RWPE1 (cell line): Measurements from ENCODE around the gene CEP83.

Experiments
- CTCF ChIA-PET: fragments of 350-600 bp; sonication (Branson Sonifier 250); formaldehyde crosslinking; extraction: SDS; loops from one replicate; lab custom pipeline; 2021; lab: Yijun Ruan, JAX
- POLR2A ChIA-PET: fragments of 400-600 bp; formaldehyde crosslinking; extraction: SDS; loops from one replicate; lab custom pipeline; 2020; ENCODE audit warnings: antibody characterized with exemption; ENCODE audit not compliant: low non-redundant PET; lab: Yijun Ruan, JAX
- DNase-seq: peaks from one replicate; pipeline ENCODE4 v3.0.0; 2012; ENCODE audit warnings: low spot score
- H3K27ac ChIP-seq: fragments of 450-650 bp; 2 replicates; pipeline ENCODE4 v1.5.1; 2017
- TF ChIP-seq, protein P1 (sequence below): fragments of 450-650 bp; conservative IDR thresholded peaks from 2 replicates; pipeline ENCODE4 v1.5.1; 2017; ENCODE audit warnings: low read depth, mild to moderate bottlenecking

Gene CEP83

DNA sequence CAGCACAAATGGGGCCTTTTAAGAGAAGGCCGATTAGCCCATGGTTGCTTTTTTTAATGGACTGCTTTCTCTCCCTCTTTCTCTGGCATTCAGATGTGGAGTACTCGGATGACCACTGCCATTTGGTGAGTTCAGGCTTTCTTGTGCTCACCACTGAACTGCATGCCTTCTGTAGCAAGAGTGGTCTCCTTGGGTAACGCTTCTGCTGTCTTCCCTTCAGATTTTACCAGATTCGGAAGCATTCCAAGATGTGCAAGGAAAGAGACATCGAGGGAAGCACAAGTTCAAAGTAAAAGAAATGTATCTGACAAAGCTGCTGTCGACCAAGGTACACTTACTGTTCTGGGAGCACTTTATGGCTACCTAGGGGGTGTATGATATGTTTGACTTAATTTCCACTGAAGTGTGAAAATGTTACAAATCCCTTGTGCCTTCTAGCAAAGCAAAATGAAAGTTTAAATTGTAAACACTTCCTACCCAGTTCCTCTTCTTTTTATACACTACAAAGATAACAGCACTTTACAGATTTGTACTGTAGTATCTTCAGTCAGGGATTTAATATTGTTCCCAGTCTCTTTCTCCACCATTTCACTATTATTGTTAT, 162.5 kb downstream of the CEP83 start:
- POLR2A ChIA-PET, result no interaction called here
- CTCF ChIA-PET, result no interaction called here
- DNase-seq, result no peak
- TF ChIP-seq, protein P1, sequence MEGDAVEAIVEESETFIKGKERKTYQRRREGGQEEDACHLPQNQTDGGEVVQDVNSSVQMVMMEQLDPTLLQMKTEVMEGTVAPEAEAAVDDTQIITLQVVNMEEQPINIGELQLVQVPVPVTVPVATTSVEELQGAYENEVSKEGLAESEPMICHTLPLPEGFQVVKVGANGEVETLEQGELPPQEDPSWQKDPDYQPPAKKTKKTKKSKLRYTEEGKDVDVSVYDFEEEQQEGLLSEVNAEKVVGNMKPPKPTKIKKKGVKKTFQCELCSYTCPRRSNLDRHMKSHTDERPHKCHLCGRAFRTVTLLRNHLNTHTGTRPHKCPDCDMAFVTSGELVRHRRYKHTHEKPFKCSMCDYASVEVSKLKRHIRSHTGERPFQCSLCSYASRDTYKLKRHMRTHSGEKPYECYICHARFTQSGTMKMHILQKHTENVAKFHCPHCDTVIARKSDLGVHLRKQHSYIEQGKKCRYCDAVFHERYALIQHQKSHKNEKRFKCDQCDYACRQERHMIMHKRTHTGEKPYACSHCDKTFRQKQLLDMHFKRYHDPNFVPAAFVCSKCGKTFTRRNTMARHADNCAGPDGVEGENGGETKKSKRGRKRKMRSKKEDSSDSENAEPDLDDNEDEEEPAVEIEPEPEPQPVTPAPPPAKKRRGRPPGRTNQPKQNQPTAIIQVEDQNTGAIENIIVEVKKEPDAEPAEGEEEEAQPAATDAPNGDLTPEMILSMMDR, result no peak
- H3K27ac ChIP-seq, result no peak overlapping the region

DNA sequence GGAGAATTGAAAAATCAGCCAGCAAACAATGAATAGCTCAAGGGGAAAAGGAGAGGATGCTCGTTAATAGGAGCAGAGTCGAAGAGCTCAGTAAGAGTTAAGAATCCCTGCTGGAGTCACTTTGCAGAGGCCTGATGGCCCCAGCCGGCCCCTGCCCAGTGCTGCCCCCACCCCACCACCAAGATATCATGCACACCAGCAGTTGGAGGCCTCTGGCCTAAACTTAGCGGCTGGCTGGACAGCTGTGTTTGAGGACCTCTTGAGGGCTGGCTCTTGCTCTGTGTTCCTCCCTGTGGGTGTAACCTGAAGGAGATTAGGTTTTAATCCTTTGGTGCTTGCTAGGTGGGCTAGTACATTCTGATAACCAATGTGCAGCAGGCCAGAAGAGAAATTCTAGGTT, 169.3 kb downstream of the CEP83 start:
- H3K27ac ChIP-seq, result no peak overlapping the region
- ChIA-PET CTCF (no interaction called here), POLR2A (no interaction called here)

DNA sequence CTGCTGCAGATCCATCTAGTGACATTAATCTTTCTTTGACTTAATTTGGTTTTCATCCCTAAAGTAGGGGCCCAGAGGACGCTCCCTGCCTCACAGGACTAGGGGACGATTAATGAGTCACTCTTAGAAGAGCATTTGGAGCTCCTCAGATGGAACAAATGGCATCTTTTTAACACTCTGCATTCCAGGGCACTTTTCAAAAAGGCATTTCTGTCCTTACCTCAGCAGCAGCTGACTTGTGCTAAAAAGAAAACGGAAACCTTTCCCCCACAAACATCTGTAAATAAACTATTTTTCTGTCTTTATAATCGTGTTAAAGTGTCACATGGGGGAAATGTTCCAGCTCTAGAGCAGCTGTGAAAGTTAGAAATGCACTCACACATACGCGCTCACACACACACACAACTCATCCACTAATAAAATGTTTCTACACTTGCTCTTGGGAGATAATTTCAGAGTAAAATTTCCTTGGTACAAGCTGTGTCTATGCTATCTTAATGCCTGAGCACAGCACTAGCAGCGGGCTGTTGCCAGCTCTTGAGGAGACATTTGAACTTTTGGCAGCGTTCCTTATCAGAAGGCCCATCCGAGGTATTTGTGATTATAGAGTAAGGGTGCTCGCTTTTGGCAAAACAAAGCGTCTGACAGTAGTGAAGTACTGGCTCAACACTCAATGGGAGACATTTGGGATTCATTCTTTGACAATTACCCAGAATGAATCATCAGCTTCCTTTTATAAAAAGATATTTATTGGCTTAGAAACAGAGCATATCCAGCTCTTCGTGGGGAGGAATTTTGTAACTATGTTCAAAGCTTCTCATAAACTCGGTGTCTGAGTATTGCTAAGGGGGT, 170.0 kb downstream of the CEP83 start:
- POLR2A ChIA-PET, result no interaction called here
- CTCF ChIA-PET, result no interaction called here

More for the DNA sequence above, 169.3 kb downstream of the CEP83 start:
- TF ChIP-seq, protein P1, result no peak
- DNase-seq, result no peak

DNA sequence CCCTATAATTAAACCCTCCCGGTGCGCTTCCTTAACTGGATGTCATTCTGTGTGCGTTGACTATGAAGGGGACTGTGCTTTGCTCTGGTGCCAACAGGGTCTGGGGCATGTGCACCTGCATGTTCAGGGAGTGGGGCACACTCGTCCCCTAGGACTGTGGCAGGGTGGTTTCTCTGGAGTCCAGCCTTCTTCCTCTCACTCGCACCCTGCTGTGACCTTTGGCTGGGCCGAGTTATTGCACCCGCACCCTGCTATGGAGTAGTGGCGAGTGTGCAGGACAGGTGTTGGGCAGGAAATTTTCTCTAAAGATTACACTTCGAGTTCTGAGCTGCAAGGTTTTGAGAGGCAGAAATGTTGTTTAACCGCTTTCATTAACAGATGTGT, 172.4 kb downstream of the CEP83 start:
- ChIA-PET POLR2A (no interaction called here), CTCF (interaction anchor here (0.5 kb wide), 1 partner anchor 138 kb away, joined by 3 read pairs; no protein-coding TSS in a partner anchor)
- no peak overlapping the region for H3K27ac ChIP-seq

More for the DNA sequence above, 170.0 kb downstream of the CEP83 start:
- DNase-seq, result peak; percentile 17
- TF ChIP-seq, protein P1, result no peak
- H3K27ac ChIP-seq, result no peak overlapping the region

DNA sequence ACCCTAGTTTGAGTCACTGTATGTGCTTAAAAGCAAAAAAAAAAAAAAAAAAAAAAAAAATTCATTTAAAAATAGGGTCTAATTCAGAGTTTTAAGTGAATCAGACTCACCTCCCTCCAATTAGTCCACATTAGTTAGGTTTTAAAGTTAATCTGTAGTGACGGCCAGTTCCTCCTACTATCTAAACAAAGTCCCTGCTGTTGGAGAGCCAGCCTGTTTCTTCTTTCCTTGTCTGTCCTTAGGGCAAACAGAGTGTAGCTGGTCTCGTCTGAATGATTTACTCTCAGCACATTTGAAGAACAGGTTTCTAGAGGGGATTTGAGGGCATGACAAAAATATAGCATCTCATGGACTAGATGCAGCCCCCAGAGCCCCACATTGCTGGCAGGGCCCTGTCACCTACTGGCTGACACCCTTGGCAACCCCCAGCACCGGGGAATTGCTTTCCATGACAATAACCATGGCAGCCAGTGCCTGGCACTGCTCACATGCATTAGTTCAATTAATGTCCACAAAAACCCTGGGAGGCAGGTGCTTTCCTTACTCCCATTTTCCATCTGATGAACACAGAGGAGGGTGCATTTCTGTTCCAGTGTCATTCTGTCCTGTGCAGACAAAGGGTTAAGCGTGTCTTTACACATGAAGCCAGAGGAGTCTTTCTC, 173.0 kb downstream of the CEP83 start:
- CTCF ChIA-PET, result no interaction called here
- H3K27ac ChIP-seq, result no peak overlapping the region
- DNase-seq, result no peak
- TF ChIP-seq, protein P1, result no peak
- POLR2A ChIA-PET, result no interaction called here

More for the DNA sequence above, 172.4 kb downstream of the CEP83 start:
- TF ChIP-seq, protein P1, result no peak
- DNase-seq, result no peak

DNA sequence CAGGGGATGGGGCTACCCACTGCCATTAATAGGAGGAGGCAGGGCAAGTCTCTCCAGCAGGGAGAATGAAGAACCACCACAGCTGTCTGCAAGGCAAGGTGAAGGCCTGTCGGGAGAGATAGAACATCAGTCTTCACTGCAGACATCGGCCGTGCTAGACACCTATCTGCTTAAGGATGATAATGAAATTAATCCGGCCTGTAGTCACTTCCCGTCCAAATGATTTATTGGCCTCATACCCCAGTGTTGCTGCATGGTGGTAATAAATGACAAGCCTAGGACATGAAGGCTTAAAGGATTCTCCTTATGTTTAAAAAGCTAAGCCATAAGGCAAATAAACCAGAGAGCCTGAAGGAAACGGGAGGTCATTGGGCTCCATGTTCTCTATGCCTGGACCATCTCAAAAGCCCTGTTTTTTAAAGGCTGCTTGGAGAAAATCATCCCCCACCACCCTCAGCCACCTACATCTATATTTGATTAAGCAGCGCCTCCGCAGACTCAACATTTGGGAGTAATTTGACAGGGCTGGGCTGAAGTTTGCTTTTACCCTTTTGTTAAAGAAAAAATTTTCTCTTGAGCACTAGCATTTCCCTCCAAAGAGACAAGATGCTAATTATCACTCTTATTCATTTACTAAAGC, 173.6 kb downstream of the CEP83 start:
- CTCF ChIA-PET, result no interaction called here

More for the DNA sequence above, 173.6 kb downstream of the CEP83 start:
- no peak overlapping the region for H3K27ac ChIP-seq
- no peak for DNase-seq
- TF ChIP-seq, protein P1, result no peak
- POLR2A ChIA-PET, result no interaction called here
